ENCODE results near the gene MYO7B. TPM values are rescaled to one million over a fixed set of nuclear protein-coding genes. Genes with fewer than 3 reads are reported as not detected.

Gene MYO7B
- total RNA-seq, 1 experiment from 2014 or later: not detected

DNA sequence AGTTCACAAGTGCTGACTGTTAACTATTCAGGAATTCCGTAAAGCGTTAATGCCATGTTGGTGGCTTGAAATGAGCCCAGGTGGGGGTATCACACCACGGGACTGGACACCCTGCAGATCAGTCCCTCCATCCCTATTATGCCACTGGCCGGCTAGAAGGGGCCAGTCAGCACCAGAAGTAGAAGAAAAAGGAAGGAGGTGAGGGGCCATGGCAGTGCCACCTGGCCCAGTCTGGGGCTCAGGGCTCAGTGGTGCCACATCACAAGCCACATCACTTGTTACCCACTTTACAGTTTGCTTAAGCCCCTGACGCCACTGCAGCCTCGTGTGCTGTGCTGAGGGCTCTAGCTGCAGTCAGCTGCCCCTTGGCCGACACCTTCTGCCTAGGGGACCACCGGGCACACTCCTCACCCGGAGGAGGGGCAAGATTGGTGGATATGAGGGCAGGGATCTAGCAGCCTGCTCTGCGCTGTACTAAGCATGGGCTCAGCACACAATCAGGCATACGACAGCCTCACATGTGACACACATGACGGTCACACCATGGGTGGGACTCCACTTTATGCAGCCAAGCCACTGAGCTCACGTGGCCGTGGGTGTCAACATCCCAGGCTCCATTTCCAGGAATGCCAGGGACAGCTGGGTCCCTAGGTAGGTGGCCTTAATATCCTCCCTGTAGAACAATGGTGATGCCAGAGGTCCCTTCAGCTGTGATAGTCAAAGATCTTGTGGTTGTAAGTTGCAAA is 136.2 kb downstream of the MYO7B start:
- DNase-seq (ENCODE audit: extremely low read depth, low read depth): no peak

DNA sequence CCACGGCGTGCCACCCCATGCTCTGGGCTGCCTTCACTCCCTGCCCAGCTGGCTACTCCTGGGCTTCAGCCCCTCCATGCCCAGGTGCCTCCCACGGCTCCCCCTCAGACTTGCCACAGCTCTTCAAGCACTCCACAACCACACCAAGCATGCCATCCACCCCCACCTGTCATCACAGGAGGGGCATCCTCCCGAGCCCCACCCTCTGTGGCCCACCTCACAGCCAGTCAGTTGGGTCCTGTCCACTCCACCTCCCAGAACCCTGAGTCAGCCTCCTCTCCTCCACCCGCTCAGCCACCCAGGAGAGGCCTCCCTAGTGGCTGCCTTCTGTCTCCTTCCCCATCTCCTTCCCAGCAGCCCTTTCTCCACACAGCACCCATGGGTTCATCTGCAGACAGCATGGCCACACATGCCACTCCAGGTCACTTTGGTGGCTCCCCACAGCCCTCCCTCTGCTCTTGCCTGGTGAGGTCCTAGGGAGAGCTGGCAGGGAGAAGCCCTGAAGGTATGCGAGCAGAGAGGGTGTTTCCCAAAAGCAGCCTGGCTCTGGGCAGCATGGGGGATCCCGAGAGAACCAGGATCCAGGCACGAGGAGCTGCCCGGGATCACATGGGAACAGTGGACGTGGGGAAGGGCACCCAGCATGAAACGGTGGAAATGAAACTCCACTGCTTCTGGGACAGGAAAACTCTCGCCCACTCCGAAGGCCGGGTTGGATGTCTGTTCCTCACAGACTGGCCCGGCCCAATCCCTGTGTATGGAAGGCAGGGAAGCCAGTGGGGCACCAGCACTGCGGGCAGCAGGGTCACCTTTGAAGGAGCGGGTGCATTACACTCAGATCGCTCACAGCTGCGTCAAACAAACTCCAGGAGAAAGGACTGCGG is 137.1 kb downstream of the MYO7B start:
- no peak for DNase-seq (ENCODE audit: extremely low read depth, low read depth)

DNA sequence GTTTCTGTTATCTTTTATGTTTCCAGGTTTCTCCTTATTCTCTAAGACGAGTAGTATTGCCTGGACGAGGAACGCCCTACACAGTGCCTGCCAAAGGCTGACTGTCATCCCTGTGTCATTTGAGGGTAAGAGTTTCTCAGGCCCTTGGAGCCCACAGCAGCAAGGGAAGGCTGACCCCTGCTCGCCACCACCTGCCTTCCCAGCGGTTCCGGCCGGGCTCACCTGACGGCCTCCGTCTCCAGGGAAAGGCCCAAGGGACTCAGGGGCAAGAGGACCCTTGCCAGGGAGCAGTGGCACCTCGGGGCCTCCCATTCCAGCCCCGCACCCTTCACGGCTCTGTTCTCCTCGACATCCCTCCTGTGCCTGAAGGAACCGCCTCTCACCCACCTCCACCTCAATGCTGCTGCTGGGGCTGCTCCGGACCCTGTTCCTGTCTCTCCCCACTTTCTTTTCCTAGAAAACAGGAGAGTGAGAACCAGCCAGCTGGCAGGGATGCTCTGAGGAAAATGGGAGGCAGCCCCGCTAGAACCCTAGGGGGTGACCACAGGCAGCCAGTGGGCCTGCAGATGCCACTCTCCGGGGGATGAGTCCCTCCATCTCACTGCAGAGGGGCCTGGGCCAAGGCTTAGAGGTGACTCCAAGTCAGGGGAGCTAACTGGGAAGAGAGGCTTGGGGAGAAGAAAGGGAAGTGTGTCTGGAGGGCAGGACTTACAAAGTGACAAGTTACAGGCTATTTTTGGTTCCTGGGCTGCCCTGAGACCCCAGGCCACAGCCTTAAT is 138.0 kb downstream of the MYO7B start:
- no peak for DNase-seq (ENCODE audit: extremely low read depth, low read depth)

DNA sequence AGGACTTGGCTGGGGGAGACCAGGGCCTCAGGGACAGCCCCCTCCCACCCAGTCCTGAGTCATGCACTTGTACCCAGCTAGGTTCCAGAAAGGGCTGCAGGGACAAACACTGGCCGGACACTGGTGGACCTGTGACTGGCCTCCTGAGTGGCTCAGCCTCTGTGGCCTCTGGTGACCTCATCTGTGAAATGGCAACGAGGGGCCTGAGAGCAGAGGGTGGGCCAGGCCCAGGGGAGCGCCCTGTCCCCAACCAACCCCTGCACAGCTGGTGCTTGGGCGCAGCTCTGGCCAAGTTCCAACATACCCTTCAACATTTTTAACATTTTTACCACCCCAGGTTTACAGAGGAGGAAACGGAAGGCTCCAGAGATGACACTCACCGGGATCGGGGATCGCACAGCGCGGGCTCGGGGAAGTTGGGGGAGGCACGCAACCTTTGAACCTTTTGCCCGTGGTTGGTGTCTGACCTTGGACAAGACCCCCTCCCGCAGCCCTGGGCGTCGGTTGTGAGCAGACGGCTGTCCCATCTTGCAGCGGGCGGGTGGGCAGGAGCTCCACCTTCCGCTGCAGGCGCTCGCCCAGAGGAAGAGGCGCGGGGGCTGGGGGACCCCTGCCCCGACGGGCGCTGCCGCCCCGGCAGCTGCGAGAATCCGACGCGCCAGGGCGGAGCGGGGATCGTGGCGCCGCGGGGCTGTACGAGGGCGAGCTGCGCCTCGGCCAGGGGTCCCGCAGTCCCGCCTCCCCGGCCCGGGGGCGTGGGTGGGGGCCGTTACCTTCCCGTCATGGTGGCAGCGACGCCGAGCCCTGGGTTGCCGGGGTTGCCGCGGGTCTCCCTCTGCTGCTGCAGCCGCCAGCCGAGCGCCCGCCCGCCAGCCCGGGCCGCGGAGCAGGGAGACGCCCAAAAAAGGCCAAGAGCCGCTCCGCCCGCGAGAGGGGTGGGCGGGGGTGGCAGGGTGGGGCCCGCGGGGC is 139.0 kb downstream of the MYO7B start:
- no peak for DNase-seq (ENCODE audit: extremely low read depth, low read depth)

DNA sequence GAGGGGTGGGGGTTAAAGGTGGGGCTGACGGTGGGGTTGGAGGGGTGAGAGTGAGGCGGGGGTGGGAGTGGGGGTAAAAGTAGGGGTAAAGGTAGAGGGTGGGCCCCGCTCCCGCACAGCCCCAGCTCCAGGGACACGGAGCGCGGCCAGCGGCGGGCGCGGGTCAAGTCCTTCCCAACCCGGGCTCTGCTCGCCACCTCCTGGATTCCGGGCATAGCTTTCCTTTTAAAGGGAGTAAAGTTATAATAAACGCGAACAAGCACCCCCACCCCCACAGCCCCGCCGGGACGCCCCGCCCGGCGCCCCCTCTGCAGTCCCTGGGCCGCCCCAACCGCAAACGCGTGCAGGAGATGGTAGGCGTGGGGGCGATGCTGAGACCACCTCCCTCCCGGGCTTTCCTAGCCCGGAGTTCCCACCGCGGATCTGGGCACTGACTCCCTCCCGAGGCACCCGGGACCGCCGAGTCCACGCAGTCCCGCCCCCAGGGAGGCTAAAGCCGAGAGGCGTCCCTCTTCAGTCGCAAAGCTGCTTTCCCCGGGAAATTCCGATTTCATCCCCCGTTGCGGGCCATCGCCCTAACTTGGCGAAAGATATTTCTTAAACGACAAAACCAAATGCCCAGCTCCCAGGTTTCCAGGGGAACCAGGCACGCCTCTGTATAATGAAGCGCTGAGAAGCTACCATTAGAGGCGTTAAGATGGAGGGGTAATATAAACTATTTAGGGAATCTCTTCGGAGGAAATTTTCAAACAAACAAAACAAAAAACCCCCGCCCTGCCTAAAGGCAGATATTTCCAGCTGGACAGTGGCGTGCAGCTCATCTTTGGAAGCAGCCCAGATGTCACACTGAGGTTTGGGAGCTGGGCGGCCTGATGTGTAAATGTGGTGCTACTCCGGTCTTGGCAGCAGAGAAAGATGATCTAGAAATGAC is 140.1 kb downstream of the MYO7B start, which contains the start of gene LIMS2:
Gene LIMS2, minus strand, starts transcription at position 200 of the 931 bp plus-strand sequence. CDS start 506 bp downstream, outside the sequence.
- no peak for DNase-seq (ENCODE audit: extremely low read depth, low read depth)

DNA sequence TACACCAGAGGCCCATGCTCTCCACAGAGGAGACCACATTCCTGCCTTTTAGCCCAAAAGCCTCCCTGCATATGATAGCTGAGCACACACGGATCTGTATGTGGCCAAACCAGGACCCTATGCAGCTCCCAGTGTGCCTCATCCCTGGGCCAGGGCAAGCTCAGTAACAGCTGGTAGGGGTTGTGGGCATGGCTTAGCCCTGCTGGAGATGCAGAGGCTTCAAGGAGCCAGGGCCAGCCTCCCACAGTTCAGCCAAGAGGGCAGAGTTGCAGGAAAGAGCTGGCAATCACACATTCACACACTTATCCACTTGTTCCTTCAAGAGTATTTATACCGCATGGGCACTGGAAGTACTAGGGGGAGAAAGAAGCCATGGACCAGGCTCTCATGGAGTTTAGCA is 141.4 kb downstream of the MYO7B start:
- no peak for DNase-seq (ENCODE audit: extremely low read depth, low read depth)

DNA sequence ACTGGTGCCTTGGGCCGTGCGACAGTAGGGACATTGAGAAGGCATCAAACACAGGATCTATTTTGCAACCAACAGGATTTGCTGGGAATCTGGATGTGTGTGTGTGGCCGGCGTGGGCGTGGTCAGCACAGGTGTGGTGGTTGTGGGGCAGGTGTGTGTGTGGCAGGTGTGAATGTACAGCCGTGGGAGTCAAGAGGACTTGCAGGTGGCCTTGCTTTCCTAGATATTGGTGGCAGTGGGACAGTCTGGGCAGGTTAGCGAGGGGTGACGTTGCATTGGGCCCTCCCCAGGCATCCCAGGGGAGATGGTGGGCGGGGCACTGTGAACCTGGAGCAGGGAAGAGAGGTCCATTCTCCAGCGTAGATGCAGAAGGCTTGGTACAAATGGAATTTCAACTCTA is 143.0 kb downstream of the MYO7B start:
- DNase-seq (ENCODE audit: extremely low read depth, low read depth): no peak

DNA sequence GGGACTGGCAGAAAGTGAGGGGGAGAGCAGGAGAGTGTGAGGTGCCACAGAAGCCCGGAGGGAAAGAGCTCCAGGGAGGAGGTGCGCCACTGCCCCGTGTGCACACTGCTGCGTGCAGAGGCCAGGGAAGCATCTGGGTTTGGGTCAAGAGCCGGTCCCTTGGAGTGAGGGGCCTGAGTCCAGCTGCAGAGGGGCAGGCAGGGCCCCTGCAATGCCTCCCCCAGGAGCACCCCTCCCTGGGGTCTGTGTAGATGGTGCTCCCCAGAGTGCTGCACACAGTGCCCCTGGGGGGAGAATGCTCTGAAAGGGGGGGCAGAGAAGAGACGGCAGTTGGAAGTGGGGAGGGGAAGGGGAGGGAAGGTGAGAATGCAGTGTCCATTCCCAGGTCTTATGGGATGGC is 143.5 kb downstream of the MYO7B start:
- DNase-seq (ENCODE audit: extremely low read depth, low read depth): no peak

DNA sequence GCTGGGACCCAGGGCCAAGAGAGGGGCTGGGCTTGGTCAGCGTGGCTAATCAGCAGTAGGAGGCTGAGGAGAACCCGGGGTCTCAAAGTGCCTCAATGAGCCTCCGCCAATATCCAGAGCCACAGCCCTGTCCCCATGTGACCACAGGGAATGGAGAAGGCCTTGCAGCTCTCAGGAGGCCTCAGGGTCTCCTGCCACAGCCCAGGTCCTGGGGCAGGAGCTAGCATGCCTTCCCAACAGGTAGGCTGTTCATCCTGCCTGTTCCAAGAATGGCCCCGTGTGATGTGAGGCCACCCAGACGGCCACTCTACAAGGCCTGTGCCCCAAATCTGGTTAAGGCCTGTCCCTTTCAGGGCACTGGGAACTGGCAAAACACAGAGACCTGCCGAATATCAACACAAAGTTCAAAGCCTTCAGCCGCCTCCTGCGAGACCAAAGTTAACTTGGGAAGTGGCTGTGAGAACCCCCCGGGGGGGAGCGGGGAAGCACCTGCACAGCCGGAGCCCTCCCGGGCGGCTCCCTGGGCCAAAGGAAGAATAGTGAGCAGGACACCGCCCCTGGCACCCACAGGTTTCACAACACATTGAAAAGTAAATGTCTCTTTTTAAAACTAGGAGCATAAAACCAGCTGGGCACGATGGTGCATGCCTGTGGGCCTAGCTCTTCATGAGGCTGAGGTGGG is 144.3 kb downstream of the MYO7B start:
- no peak for DNase-seq (ENCODE audit: extremely low read depth, low read depth)

DNA sequence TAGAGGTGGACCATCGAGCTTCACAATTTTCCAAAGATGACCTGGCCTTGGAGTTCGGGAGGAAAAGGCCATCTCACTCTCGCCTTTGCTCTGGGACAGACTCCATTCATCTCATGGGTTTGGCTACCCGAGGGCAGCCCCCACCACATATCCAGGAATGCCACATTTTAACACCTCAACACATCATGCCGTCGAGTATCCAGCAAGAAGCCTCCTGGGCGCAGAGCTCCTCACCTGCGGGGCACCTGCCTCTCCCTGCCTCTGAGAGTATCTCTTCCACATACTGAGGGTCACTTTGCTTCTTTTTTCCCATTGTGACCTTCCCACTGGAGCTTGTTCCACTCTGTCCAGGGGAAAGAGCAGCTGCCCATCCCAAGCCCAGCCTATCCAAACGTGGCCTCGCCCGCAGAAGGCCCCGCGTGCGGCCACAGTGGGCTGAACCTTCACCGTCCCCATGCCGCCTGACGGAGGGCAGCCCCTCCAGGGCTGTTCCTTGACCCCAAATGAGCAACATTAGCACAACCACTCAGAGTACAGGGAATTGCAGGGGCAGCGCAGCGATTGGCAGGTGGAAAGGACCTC is 145.3 kb downstream of the MYO7B start:
- DNase-seq (ENCODE audit: extremely low read depth, low read depth): no peak

DNA sequence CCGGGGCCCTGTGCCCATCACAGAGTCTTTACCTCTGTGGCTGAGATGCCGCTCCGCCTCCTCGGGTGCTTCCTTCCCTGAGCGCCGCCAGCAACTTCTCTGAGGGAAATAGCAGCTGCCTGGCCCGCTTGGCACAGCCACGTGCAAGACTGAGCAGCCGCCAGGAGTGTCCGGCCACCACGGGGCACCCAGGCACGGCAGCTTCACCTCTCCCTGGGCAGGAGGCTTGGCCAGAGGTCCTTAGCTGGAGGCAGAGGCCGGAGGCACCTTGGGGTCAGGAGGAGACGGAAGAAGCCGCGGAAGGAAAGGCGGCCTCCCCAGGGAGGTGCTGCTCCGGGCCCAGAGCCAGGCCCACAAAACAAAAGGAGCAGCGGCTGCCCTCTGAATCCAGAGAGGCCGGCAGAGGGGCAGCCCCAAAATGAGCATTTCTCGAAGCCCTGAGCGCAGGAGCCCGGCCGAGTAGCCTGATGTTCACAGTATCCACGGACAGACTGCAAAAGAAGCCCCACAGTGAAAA is 145.9 kb downstream of the MYO7B start:
- no peak for DNase-seq (ENCODE audit: extremely low read depth, low read depth)

DNA sequence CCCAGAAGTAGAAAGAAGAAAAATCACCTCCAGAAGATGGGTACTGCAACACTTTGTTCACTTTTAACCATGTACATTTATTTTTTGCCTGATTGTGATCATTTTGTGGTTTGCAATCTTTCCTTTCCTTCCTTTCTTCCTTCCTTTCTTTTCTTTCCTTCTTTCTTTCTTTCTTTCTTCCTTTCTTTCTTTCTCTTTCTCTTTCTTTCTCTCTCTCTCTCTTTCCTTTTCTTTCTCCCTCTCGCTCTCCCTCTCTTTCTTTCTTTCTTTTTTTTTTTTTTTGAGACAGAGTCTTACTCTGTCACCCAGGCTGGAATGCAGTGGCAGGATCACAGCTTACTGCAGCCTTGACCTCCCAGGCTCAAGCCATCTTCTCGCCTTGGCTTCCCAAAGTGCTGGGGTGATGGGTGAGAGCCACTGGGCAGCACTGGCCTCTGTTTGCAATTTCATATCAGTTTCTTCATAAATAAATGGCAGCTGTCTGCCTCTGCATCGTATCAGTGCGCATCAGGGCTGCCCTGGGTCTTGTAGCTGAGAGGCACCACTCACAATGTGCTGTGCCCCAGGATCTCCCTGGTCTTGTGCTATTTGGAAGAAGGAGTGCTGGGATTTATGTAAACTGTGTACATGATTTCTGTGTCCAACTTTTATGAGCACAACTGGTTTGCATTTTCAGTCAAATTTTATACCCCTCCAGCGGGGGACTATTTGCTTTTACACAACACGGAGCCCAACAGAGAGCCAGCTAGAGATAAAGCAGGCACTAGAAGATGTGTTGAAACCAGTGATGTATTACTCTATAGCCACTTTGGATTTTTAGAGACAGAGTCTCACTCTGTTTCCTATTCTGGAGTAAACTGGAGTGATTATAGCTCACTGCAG is 146.7 kb downstream of the MYO7B start:
- DNase-seq (ENCODE audit: extremely low read depth, low read depth): no peak

DNA sequence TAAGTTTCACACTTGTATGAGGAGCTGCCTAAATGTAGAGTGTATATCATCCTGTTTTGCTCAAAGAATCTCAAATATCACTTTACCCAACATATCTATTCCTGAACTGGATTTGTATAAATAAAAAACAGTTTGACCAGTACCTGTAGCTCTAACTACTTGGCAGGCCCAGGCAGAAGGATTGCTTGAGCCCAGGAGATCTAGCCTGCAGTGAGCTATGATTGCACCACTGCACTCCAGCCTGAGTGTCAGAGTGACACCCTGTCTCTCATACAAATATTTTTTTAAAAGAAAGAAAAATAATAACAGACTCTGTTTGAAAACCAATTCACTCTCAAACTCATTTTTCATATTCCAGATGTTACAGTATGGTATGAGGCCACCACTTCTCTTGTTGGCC is 147.6 kb downstream of the MYO7B start:
- no peak for DNase-seq (ENCODE audit: extremely low read depth, low read depth)

DNA sequence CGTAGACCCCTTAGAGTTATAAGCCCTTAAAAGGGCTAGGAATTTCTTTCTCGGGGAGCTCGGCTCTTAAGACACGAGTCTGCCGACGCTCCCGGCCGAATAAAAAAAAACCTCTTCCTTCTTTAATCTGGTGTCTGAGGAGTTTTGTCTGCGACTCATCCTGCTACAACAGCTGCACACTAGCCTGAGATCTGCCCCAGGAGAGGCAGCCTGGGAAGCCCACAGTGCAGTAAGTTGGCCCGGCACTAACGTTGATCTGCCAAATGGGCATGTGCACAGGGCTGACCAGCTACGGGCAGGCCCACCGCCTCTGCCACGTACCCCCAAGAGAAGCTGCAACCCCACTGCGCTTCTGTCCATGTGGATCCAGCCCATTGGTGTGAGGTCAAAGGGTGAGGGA is 148.3 kb downstream of the MYO7B start:
- no peak for DNase-seq (ENCODE audit: extremely low read depth, low read depth)

DNA sequence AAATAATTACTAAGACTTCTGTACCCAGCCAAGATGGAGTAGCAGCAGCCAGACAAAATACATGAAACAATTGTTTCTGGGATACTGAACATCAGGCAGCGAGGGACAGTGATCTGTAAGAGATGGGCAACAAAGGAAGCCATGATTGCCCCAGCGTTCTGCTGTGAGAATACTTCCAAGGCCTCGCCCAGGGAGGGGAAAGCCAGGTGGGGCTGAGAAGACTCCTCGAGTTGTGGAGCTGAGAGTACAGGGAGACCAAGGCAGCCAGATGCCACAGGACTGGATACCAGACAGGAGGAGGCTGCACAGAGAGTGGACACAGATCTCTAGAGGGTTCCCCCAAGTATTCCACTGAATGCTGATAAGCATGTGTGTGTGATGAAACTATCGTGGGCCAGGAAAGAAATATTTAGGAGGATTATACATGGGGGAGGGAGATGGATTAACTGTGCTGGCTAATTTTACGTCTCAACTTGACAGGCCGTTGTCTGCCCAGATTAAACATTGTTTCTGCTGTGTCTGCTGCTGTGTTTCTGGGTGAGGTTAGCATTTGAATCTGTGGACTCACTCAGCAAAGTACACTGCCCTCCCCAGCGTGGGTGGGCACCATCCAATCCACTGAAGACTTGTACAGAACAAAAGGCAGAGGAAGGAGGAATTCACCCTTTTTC is 150.1 kb downstream of the MYO7B start:
- no peak for DNase-seq (ENCODE audit: extremely low read depth, low read depth)
